ENCODE measurements around the gene KDELR1.

KDELR1 gene

DNA sequence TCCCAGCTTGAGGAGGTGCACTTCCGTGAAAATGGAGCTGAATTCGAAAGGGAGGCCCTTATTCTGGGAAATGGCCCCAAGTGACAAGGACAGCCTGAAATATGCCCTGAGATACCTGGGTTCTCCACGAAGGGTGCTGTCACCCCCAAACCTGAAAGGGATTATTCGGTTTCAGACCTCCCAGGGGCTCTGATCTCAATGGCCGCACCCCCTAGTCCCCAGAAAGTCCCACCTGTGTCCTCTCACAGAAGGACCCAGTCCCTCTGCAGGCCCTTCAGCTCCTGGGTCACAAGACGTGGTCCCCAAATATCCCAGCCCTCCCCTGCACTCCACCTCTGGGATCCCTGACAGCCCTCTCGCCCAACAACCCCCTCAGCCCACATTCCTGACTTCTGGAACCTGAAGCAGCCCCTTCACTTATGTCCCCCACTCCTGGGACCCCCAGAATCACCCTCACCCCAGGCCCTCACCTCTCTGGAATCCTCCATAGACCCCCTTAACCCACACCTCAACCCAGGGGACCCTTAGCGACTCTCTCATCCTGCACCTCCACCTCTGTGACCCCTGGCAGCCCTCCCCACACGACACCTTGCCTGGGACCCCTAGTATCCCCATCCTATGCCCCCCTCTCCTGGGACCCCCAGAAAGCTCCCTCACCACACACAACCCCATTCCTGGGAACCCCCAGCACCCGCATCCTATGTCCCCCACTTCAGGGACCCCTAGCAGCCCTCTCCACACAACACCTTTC, 26.6 kb downstream of the KDELR1 start:
- no peak for DNase-seq (ENCODE audit: low spot score)
- TF ChIP-seq, protein P1, sequence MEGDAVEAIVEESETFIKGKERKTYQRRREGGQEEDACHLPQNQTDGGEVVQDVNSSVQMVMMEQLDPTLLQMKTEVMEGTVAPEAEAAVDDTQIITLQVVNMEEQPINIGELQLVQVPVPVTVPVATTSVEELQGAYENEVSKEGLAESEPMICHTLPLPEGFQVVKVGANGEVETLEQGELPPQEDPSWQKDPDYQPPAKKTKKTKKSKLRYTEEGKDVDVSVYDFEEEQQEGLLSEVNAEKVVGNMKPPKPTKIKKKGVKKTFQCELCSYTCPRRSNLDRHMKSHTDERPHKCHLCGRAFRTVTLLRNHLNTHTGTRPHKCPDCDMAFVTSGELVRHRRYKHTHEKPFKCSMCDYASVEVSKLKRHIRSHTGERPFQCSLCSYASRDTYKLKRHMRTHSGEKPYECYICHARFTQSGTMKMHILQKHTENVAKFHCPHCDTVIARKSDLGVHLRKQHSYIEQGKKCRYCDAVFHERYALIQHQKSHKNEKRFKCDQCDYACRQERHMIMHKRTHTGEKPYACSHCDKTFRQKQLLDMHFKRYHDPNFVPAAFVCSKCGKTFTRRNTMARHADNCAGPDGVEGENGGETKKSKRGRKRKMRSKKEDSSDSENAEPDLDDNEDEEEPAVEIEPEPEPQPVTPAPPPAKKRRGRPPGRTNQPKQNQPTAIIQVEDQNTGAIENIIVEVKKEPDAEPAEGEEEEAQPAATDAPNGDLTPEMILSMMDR (IDR thresholded peaks at IDR 0.05; ENCODE audit: borderline replicate concordance, control extremely low read depth, extremely low read depth, insufficient read depth, missing control alignments), result no peak
- in situ Hi-C loops (cut with MboI; ENCODE audit: low sequenced_read_pairs, unreplicated experiment), result no loop called here

DNA sequence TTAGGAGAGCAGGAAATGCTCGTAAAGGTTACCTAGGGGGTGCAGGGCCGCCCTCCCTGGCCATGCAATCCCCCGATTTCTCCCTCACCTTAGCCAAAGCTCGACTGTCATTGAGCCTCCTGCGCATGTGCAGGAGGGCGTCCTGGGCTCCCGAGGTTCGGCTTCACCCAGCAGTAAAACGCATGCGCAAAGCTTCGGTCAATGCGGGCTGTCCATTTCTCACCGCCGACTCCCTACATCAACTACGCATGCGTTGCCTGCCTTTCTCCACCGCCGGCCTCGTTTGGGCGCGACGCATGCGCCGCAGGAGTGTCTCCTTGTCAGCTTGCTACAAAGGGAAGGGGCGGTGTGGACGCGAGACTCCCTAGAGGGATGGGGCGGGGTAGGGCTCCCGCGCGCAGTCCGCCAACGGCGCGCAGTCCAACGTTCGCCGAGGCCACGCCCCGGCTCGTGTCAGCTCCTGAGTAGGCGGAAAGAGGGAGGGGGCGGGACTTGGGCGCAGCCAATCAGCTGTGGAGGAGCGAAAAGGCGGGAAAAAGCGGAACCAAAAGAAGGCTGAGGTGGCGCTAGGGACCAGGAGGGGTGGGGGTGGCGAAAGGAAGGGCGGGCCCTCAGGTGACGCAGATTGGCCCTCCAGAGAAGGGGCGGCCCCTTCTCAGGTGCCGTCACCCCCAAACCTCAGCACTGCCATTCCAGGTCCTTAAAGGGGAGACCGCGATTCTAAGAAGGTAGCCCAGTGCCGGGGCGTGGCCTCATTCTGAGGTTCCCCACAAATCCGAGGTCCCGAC, 27.3 kb downstream of the KDELR1 start, which contains the start of the genes SYNGR4 and TMEM143:
Gene SYNGR4, plus strand, starts transcription at position 558 of the 788 bp plus-strand sequence. CDS start 1,476 bp downstream, outside the sequence.
Gene TMEM143, minus strand, starts transcription at position 131 of the 788 bp plus-strand sequence. Its CDS starts 20 bp downstream, at position 111.
- in situ Hi-C loops (cut with MboI; ENCODE audit: low sequenced_read_pairs, unreplicated experiment), result no loop called here
- TF ChIP-seq, protein P1 (IDR thresholded peaks at IDR 0.05; ENCODE audit: borderline replicate concordance, control extremely low read depth, extremely low read depth, insufficient read depth, missing control alignments), result no peak
- DNase-seq (ENCODE audit: low spot score), result peak; percentile 100

DNA sequence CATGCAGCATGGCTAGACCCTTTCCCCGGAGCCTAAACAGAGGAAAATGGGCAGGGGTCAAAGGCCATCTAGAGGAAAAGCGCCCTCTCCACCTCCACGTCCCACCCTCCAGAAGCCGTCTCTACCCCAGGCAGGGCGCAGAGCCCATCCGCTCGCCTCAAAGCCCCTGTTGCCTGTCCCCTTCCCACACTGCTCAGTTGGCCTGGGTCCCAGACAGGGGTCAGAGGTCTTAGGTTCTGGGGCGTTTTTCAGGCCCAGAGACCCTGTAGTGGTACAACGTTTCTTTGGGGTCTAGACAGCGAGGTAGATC, 27.9 kb downstream of the KDELR1 start:
- DNase-seq (ENCODE audit: low spot score), result no peak
- TF ChIP-seq, protein P1 (IDR thresholded peaks at IDR 0.05; ENCODE audit: borderline replicate concordance, control extremely low read depth, extremely low read depth, insufficient read depth, missing control alignments), result no peak
- in situ Hi-C loops (cut with MboI; ENCODE audit: low sequenced_read_pairs, unreplicated experiment), result no loop called here

DNA sequence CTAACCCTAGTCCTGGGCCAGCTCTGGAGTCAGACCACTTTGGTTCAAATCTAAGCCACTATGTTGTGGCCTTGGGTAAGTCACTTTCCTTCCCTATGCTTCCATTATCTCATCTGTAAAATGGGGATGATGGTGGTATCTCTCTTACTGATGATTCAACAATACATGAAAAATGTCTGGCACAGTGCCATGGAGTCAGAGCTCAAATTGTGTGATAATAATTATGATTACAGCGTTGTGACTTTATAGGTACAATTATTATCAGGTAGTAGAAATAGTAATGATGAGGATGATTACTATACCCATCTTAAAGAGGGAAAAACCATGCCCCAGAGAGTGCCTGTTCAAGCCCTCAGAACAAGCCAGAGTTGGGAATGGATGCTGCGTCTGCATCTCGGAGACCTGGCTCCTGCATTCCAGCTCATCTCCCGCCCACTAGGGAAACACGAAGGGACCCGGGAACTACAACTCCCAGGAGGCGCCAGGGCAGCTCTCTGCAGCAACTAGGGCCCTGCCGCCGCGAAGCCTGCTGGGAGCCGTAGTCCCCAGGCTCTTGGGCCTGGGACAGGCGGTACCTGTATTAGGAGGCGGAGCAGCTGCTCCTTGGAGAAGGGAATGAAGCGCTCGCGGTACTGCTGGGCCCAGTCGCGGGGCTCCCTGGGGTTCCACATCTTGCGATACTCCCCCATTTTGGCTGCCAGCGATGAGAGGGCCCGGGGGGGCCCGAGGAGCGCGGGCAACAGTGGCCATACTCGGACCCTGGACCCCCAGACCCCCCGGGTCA, 28.4 kb downstream of the KDELR1 start:
- TF ChIP-seq, protein P1 (IDR thresholded peaks at IDR 0.05; ENCODE audit: borderline replicate concordance, control extremely low read depth, extremely low read depth, insufficient read depth, missing control alignments), result no peak
- in situ Hi-C loops (cut with MboI; ENCODE audit: low sequenced_read_pairs, unreplicated experiment), result no loop called here
- peak; percentile 92 for DNase-seq (ENCODE audit: low spot score)

DNA sequence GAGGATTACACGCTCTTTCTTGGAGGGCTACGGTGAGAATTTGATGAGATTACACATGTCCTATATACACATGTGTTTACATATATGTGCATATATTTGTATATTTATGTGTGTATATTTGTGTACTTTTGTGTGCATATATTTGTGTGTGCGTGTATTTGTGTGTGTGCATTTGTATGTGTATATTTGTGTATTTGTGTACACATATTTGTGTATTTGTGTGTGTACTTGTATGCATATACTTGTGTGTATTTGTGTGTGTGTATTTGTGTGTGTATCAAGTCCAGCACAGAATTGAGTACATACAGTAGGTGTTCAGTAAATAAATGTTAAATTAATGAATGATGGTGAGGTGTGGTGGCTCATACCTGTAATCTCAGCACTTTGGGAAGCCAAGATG, 29.4 kb downstream of the KDELR1 start:
- no peak for DNase-seq (ENCODE audit: low spot score)
- in situ Hi-C loops (cut with MboI; ENCODE audit: low sequenced_read_pairs, unreplicated experiment), result no loop called here
- TF ChIP-seq, protein P1 (IDR thresholded peaks at IDR 0.05; ENCODE audit: borderline replicate concordance, control extremely low read depth, extremely low read depth, insufficient read depth, missing control alignments), result no peak

DNA sequence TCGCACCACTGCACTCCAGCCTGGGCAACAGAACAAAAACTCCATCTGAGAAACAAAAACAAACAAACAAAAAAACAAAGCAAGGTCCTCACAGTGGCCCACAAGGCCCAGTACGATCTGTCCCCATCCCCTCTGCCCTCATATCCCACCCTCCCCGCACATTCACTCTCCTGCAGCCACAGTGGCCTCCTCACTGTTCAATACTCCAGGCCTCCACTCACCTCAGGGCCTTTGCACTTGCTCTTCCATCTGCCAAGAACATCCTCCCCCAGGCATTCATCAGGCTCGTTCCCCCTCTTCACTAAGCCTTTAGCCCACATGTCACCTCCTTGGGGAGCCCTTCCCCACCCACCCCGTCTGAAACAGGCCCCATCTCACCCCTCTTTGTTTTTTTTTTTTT, 32.2 kb downstream of the KDELR1 start:
- no peak for DNase-seq (ENCODE audit: low spot score)
- TF ChIP-seq, protein P1 (IDR thresholded peaks at IDR 0.05; ENCODE audit: borderline replicate concordance, control extremely low read depth, extremely low read depth, insufficient read depth, missing control alignments), result no peak
- in situ Hi-C loops (cut with MboI; ENCODE audit: low sequenced_read_pairs, unreplicated experiment), result no loop called here

Measured in GM13976 (cell line).